H1 (cell line): ENCODE results near the gene KIF13A. TPM values are rescaled to one million over a fixed set of nuclear protein-coding genes. Genes with fewer than 3 reads are reported as not detected.

ENCODE experiments used
- CEBPB ChIP-seq: IDR thresholded peaks from 2 replicates; pipeline ENCODE4 v1.6.1; 2012; ENCODE audit warnings: low read depth, low read length
- CHD7 ChIP-seq: fragments of 300-600 bp; sonication (generic); IDR thresholded peaks from 2 replicates; pipeline ENCODE4 v1.7.1; 2012; ENCODE audit warnings: low read length, moderate library complexity, mild to moderate bottlenecking, inconsistent platforms; ENCODE audit not compliant: insufficient replicate concordance
- CREB1 ChIP-seq: IDR thresholded peaks from 2 replicates; pipeline ENCODE4 v1.6.1; 2012; ENCODE audit warnings: inconsistent platforms
- SRF ChIP-seq: IDR thresholded peaks from 2 replicates; pipeline ENCODE4 v1.6.1; 2011; ENCODE audit warnings: mild to moderate bottlenecking, low read depth, low read length, moderate library complexity
- polyA plus RNA-seq, 7 experiments: library from polyadenylated mRNA; depleted of rRNA in 3 of 7; stranded (reverse) in 5 of 7; unstranded in 2 of 7; fragments of >200 nt in 5 of 7; fragments of 200-250 nt in 2 of 7; gene quantifications; 1 replicate in 5 of 7; 2 replicates in 1 of 7; 4 replicates in 1 of 7; pipeline versions ENCODE4 v1.2.1 to v1.2.3, GENCODE V29; 2011 to 2013; ENCODE audit warnings: missing spikeins in 2 of 7, mixed read lengths in 2 of 7
- total RNA-seq: library from RNA; stranded (reverse); fragmentation: NEBNext Ultra II Directional; extraction: Animal tissue kit (Norgen Biotek cat#: 25700); gene quantifications from 2 replicates; pipeline ENCODE4 v1.2.1, GENCODE V29; 2021
- TF ChIP-seq, protein P1 (sequence below): IDR thresholded peaks from 2 replicates; pipeline ENCODE4 v1.6.1; 2012; ENCODE audit warnings: inconsistent platforms
- TF ChIP-seq, protein P2 (sequence below): IDR thresholded peaks from 2 replicates; pipeline ENCODE4 v1.6.1; 2012; ENCODE audit warnings: low read length, inconsistent platforms
- TF ChIP-seq, protein P3 (sequence below): IDR thresholded peaks from 2 replicates; pipeline ENCODE4 v1.6.1; 2011; ENCODE audit warnings: low read depth, mild to moderate bottlenecking, low read length; ENCODE audit not compliant: insufficient read depth

Gene KIF13A
- total and polyA plus RNA-seq, 2 of the 8 experiments (the other 6 are each of a cell fraction or from before 2014, with no cell fraction given): 14.7 to 40.8 TPM

DNA sequence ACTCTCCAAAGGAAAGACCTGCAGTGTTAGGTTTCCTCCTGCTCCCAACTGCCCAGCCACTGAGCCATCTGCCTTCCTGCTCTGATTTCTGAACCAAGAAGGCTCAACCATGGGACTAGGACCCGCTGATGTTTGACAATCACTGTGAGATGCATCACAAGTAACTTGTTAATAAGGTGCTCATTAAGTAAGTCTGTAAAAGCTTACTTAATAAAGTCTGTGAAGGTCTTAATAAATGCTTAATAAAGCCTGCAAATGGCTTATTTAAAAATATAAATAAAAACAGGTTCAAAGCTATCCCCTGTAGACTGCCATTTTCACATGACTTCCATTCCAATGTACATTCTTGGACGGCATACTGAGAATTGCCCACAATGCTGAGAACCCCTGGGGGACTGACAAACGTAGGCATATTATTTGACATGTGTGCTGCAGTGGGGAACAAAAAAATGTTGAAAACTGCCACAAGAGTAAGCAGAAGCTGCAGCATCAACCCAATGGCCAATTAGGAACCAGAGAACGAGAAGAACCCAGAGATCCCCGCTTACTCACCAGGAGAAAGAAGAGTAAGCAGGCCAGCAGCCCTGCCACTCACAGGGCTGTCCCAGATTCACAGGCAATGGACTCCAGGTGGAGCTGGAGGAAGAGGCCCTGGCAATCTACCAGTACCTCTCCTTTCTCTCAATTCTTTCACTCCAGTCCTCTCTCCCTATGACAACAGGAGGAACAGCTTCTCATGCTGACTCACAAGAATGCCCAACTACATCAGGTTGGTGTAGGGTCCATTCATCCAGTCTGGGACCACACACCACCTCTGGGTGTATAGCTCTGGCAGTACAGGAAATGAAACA lies 19.5 kb downstream of the KIF13A start (continued):
- TF ChIP-seq, protein P1, sequence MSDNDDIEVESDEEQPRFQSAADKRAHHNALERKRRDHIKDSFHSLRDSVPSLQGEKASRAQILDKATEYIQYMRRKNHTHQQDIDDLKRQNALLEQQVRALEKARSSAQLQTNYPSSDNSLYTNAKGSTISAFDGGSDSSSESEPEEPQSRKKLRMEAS: no peak
- TF ChIP-seq, protein P2, sequence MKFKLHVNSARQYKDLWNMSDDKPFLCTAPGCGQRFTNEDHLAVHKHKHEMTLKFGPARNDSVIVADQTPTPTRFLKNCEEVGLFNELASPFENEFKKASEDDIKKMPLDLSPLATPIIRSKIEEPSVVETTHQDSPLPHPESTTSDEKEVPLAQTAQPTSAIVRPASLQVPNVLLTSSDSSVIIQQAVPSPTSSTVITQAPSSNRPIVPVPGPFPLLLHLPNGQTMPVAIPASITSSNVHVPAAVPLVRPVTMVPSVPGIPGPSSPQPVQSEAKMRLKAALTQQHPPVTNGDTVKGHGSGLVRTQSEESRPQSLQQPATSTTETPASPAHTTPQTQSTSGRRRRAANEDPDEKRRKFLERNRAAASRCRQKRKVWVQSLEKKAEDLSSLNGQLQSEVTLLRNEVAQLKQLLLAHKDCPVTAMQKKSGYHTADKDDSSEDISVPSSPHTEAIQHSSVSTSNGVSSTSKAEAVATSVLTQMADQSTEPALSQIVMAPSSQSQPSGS: no peak
- no peak for TF ChIP-seq CEBPB
- no peak for TF ChIP-seq SRF
- TF ChIP-seq CREB1: no peak
- TF ChIP-seq CHD7: no peak
- TF ChIP-seq, protein P3, sequence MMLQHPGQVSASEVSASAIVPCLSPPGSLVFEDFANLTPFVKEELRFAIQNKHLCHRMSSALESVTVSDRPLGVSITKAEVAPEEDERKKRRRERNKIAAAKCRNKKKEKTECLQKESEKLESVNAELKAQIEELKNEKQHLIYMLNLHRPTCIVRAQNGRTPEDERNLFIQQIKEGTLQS: no peak
- TF ChIP-seq, all 59 proteins: peak for 0
